K562 (cell line): ENCODE data around the gene OSCP1. TPM values are rescaled to one million over a fixed set of nuclear protein-coding genes. Genes with fewer than 3 reads are reported as not detected.

Experiments
- CEBPZ ChIP-seq: fragments of 150-350 bp; IDR thresholded peaks from 2 replicates; pipeline ENCODE4 v1.6.1; 2014; ENCODE audit warnings: low read depth, mild to moderate bottlenecking, low read length, borderline replicate concordance
- CHD4 ChIP-seq: fragments of 200-600 bp; sonication (generic); IDR thresholded peaks from 3 replicates; pipeline ENCODE4 v1.6.1; 2012; ENCODE audit warnings: low read depth, mild to moderate bottlenecking, mixed read lengths, low read length, inconsistent platforms; ENCODE audit not compliant: insufficient read depth, insufficient replicate concordance, poor library complexity, severe bottlenecking
- FOSL1 ChIP-seq: fragments of 200-800 bp; sonication (Bioruptor generic); conservative IDR thresholded peaks from 2 replicates; pipeline ENCODE4 v1.6.1; 2016; ENCODE audit warnings: missing genetic modification characterization, missing compliant biosample characterization
- HIVEP1 ChIP-seq: fragments of 250-450 bp; sonication (Bioruptor Pico); IDR thresholded peaks from 2 replicates; pipeline ENCODE4 v1.4.0; 2020; ENCODE audit warnings: mild to moderate bottlenecking
- KAT8 ChIP-seq: fragments of 450-650 bp; IDR thresholded peaks from 2 replicates; pipeline ENCODE4 v1.6.1; 2016; ENCODE audit warnings: low read depth, mild to moderate bottlenecking
- KDM1A ChIP-seq, 2 experiments: fragments of 450-650 bp; IDR thresholded peaks; 2 replicates each; pipeline ENCODE4 v1.6.1; 2016; ENCODE audit warnings: mild to moderate bottlenecking in 2 of 2
- MAFK ChIP-seq: IDR thresholded peaks from 2 replicates; pipeline ENCODE4 v1.6.1; 2011; ENCODE audit warnings: low read length, improper control_type of control experiment
- MED1 ChIP-seq: sonication (generic); formaldehyde crosslinking; IDR thresholded peaks from 2 replicates; pipeline ENCODE4 v1.8.1; 2023; ENCODE audit warnings: missing genetic modification reagents, borderline replicate concordance
- MNT ChIP-seq, 2 experiments: fragments of 450-650 bp; conservative IDR thresholded peaks; 2 replicates each; pipeline ENCODE4 v1.6.1; 2017; ENCODE audit warnings: mild to moderate bottlenecking in 2 of 2, moderate library complexity in 2 of 2
- NFIC ChIP-seq: fragments of 450-650 bp; IDR thresholded peaks from 2 replicates; pipeline ENCODE4 v1.6.1; 2017; ENCODE audit warnings: mild to moderate bottlenecking, inconsistent platforms
- NR4A1 ChIP-seq, 2 experiments: fragments of 250-450 bp in 1 of 2; fragments of 450-650 bp in 1 of 2; sonication (Bioruptor Pico) in 1 of 2; IDR thresholded peaks; 2 replicates each; pipeline versions ENCODE4 v1.4.0 to v1.6.1; 2016 to 2020; ENCODE audit warnings: mild to moderate bottlenecking in 2 of 2, missing compliant biosample characterization in 1 of 2, missing genetic modification characterization in 1 of 2, moderate library complexity in 1 of 2
- OTX1 ChIP-seq: fragments of 450-650 bp; formaldehyde crosslinking; IDR thresholded peaks from 2 replicates; pipeline ENCODE4 v1.4.0; 2022; ENCODE audit warnings: mild to moderate bottlenecking
- POLR2AphosphoS5 ChIP-seq: IDR thresholded peaks from 2 replicates; pipeline ENCODE4 v1.6.1; 2011; ENCODE audit warnings: mild to moderate bottlenecking, low read depth, low read length, moderate library complexity; ENCODE audit not compliant: control insufficient read depth, insufficient read depth
- POLR3G ChIP-seq: IDR thresholded peaks from 2 replicates; pipeline ENCODE4 v1.6.1; 2011; ENCODE audit not compliant: insufficient read length, insufficient replicate concordance; ENCODE audit errors: extremely low read depth
- RCOR1 ChIP-seq, 2 experiments: IDR thresholded peaks; 2 replicates each; pipeline ENCODE4 v1.6.1; 2012; ENCODE audit warnings: low read depth in 2 of 2, low read length in 2 of 2, borderline replicate concordance in 1 of 2, improper control_type of control experiment in 1 of 2
- ZBTB7A ChIP-seq: IDR thresholded peaks from 2 replicates; pipeline ENCODE4 v1.6.1; 2011; ENCODE audit warnings: low read depth, mild to moderate bottlenecking, low read length, moderate library complexity, borderline replicate concordance; ENCODE audit not compliant: control insufficient read depth
- ZNF146 ChIP-seq: IDR thresholded peaks from one replicate; pipeline ENCODE4 v1.6.1; 2018; ENCODE audit warnings: missing compliant biosample characterization; ENCODE audit not compliant: unreplicated experiment
- ZNF592 ChIP-seq: fragments of 450-650 bp; IDR thresholded peaks from 2 replicates; pipeline ENCODE4 v1.6.1; 2017; ENCODE audit warnings: antibody characterized with exemption, mild to moderate bottlenecking
- ZNF695 ChIP-seq: fragments of 450-650 bp; formaldehyde crosslinking; IDR thresholded peaks from 2 replicates; pipeline ENCODE4 v1.4.0; 2020; ENCODE audit warnings: mild to moderate bottlenecking, moderate library complexity
- polyA plus RNA-seq, 8 experiments: library from polyadenylated mRNA; depleted of rRNA in 4 of 8; stranded (reverse) in 5 of 8; unstranded in 3 of 8; fragments of >200 nt; fragmentation: Nextera tagmentation in 2 of 8; fragmentation: Illumina TruSeq in 1 of 8; extraction: Ambion mirVana in 2 of 8; extraction: Trizol in 1 of 8; gene quantifications; 2 replicates each; pipeline versions ENCODE4 v1.2.1 to v1.2.3, GENCODE V29; 2011 to 2014; ENCODE audit warnings: inconsistent platforms in 1 of 8, missing spikeins in 1 of 8
- total RNA-seq, 7 experiments: library from RNA; depleted of rRNA in 6 of 7; stranded (reverse); fragments of >200 nt in 6 of 7; fragmentation: Illumina TruSeq in 2 of 7; extraction: Trizol in 2 of 7; gene quantifications; 2 replicates each; pipeline versions ENCODE4 v1.2.1 to v1.2.3, GENCODE V29; 2011 to 2021; ENCODE audit warnings: low replicate concordance in 1 of 7

The OSCP1 gene
- total and polyA plus RNA-seq, 9 of the 15 experiments (the other 6 are each of a cell fraction or from before 2014, with no cell fraction given): 0.15 to 0.40 (median 0.33) TPM; not detected in 5

GRCh38 chr1:36372617-36373016 lies 77.6 kb downstream of the OSCP1 start (continued):
- TF ChIP-seq MNT (conservative IDR thresholded peaks at IDR 0.05) (peak in 1 of 2 experiments; percentile 49; a peak in 2 of 4 replicates), ZNF592 (peak; percentile 88), OTX1 (CRISPR knock-in tag) (no peak), KDM1A (IDR thresholded peaks at IDR 0.05) (no peak), ZNF695 (no peak), HIVEP1 (CRISPR knock-in tag) (no peak), MED1 (no peak), CHD4 (no peak), RCOR1 (IDR thresholded peaks at IDR 0.05; ENCODE audit: borderline replicate concordance in 1 of 2, low read depth in 2 of 2, low read length in 2 of 2) (peak in 1 of 2 experiments; percentile 34; a peak in 1 of 4 replicates), NFIC (no peak), NR4A1 (CRISPR knock-in tag; IDR thresholded peaks at IDR 0.05) (no peak), NR4A1 (tag; IDR thresholded peaks at IDR 0.05) (peak; percentile 47; the same call in 1 of the 2 replicates), POLR2AphosphoS5 (peak; percentile 35; the same call in 1 of the 2 replicates), FOSL1 (tag) (no peak), ZBTB7A (peak; percentile 83; the same call in 1 of the 2 replicates), KAT8 (no peak), ZNF146 (CRISPR knock-in tag) (no peak), MAFK (peak; percentile 52; the same call in 1 of the 2 replicates), POLR3G (no peak), CEBPZ (no peak)
